GM19043 (cell line): ENCODE data around the gene SERPINA4.
"Not testable (repeated sequence)": the region's sequence is repeated elsewhere in the genome, so short reads cannot be mapped to it uniquely, and the experiment has no call there.

ENCODE experiments used
- ATAC-seq: cut with Tn5 transposase; IDR thresholded peaks from one replicate; pipeline ENCODE4 v1.9.1; 2021; ENCODE audit warnings: low read depth; ENCODE audit not compliant: unreplicated experiment

SERPINA4 gene

DNA sequence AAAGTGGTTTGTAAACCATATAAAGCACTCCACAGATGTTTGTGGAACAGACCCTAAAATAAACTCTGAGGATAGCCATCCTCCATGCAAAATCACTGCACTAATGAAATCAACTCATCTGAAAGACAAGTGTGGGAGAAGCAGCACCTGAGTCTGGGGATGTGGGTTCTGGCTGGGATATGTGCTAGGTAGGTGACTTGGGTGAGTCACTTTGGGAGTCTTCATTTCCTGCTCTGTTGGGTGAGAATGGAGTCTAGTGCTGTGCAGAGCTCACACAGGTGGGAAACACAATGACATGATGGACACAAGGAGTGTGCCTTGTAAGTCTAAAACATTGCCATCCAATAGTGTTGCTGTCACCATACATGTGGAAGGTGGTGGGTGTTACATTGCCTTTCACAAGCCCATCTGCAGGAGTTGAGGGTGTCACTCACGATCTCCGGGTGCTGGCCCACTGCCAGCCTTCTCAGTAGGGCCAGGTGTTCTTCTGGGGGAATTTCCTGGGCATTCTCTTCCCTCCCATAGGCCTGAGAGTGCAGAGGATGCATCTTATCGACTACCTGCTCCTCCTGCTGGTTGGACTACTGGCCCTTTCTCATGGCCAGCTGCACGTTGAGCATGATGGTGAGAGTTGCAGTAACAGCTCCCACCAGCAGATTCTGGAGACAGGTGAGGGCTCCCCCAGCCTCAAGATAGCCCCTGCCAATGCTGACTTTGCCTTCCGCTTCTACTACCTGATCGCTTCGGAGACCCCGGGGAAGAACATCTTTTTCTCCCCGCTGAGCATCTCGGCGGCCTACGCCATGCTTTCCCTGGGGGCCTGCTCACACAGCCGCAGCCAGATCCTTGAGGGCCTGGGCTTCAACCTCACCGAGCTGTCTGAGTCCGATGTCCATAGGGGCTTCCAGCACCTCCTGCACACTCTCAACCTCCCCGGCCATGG, 2.0 kb downstream of the SERPINA4 start:
- ATAC-seq = no peak

DNA sequence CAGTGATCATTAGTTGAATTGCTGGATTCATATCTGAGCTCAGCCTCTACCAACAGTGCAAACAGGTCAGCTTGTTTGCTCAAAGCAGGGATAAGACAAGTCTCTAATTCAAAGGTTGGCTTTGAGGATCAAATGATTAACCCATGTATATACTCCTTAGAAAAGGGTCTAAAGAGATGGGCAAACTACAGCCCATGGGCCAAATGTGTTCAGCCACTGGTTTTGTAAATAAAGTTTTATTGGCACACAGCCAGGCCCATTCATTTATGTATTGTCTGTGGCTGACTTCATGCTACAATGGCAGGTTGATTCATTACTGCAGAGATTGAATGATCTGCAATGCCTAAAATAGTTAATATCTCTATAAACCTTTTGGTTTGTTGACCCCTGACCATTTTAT, 3.1 kb downstream of the SERPINA4 start:
- no peak for ATAC-seq

DNA sequence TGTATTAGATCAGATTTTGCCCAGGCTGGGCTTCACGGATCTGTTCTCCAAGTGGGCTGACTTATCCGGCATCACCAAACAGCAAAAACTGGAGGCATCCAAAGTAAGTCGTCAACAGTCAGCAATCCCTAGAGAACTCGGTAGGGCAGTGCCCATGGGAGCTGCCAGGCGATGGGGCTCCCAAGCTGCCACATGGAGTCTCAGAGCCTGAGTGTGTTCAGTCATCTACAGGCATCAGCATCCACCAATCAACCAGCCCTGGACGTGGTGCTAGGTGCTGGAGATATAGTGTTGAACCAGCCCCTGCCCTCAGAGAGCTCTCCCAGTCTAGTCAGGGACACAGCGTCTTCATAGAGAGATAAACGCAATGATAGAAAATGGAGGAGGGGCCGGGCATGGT, 6.9 kb downstream of the SERPINA4 start:
- no peak for ATAC-seq

DNA sequence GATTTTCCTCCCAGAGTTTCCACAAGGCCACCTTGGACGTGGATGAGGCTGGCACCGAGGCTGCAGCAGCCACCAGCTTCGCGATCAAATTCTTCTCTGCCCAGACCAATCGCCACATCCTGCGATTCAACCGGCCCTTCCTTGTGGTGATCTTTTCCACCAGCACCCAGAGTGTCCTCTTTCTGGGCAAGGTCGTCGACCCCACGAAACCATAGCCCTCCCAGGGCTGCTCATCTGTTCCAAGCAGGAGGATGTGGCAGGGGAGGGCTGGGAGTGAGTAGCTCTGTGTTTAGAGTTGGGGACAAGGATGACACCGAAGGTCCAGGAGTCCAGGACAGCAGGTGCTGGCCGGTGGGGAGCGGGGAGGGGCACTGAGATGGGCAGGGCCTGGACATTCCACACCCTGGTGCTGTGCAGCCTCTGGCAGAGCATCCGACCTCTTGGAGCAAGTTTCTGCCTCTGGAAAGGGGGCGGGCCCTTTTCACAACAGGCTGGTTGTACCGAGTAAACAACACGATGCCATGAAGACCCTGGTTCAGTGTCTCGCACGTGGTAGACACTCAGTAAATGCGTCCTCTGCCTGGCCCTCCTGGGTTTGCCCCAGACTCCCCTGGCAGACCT, 8.2 kb downstream of the SERPINA4 start:
- no peak for ATAC-seq

DNA sequence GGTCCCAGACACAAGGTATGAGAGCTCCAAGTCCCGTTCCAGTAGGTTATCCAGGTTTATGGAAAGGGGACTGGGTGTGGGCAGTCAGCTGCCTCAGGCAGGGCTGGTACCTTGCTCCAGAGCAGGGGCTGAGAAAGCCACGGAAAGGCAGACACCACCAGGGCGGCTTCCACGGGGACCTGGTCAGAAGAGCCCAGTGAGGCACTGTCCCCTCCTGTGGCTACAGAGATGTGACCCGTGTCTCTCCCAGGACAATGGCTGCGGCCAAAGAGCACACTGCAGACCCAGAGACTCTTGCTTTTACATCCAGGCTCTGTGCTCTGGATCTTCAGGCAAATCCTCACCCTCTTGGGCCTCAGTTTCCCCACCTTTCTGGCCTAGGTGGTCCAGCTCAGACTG, 8.8 kb downstream of the SERPINA4 start:
- no peak for ATAC-seq

DNA sequence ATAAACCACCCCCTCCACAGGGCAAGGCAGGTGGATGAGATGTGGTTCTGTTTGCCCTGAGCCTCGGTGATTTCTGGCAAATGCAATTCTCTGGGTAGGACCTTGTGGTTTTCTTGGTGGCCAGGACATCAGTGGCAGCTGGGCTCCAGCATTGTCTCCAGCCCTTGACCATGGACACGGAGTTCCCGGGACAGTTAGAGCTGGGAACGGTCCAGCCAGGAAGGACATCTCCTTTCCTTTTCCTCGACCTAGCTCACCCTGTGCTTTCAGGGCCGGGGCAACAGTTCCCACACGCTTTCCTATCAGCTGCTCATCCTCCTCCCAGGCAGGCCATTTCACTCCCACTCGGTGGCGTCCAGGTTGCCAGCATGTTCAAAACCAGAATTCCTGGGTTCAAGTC, 9.2 kb downstream of the SERPINA4 start:
- no peak for ATAC-seq

DNA sequence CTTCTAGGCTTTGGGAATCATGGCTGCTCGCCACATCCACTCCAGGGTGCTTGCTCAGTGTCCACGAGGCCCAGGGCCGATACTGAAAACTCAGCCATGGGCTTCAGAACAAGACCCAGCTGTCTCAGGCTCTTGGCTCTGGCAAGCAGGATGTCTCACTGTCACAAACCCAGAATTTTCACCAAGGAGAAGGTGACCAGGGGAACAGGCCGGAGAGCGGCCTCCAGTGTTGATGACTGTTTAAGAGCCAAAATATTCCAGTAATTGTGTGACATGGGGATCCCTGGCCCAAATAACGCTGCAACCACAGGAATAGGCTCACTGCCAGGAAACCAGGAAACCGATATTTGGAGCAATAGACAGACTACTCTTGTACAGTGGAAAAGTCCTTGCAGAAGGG, 10.2 kb downstream of the SERPINA4 start:
- ATAC-seq = no peak

DNA sequence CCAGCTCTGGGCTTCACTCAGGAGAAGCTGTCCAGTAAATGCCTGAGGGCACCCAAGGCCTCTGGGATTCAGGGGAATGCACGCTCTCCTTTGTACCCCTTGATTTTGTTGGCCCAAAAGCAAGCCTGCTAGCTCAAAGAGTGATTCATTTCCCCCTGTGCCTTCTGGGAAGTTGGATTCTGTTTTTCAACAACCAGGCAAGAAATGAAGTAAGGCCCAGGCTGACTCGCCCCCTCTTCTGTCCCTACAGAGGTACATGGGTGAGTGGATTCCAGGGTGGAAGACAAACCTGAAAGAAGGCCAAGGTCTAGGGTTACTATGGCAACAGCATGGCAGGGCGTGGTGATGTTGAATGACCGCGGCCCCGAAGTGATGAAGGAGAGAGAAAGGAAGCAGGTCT, 10.7 kb downstream of the SERPINA4 start:
- ATAC-seq = no peak

DNA sequence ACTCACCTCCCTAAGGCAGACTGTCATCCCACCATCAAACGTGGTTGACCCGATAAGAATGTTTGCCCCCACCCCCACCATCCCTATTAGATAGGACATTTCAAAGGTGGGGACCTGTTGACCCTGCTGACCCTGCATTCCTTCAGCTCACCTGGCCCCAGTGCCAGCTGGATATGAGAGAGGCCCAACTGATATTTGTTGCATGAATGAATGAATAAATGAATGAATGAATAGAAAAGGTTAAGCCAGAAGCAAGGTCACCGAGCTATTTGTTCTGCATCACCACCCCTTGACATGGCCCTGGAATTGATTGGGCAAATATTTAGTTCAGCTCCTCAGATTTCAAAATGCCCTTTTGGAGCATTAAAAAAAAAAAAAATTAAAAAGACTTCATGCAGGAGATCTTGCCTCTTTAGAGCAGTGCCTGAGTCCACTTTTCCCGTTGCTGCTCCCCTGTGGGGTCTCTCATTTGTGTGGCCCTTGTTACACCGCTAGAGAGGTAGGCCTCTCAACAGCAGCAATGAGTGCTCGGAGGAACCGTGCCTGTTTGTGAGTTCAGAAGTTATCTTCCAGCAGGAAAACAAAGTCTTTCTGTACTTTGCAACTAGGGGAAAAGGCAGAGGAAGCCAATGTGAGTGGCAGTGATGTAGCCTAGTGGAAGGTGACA, 11.5 kb downstream of the SERPINA4 start:
- ATAC-seq = no peak

DNA sequence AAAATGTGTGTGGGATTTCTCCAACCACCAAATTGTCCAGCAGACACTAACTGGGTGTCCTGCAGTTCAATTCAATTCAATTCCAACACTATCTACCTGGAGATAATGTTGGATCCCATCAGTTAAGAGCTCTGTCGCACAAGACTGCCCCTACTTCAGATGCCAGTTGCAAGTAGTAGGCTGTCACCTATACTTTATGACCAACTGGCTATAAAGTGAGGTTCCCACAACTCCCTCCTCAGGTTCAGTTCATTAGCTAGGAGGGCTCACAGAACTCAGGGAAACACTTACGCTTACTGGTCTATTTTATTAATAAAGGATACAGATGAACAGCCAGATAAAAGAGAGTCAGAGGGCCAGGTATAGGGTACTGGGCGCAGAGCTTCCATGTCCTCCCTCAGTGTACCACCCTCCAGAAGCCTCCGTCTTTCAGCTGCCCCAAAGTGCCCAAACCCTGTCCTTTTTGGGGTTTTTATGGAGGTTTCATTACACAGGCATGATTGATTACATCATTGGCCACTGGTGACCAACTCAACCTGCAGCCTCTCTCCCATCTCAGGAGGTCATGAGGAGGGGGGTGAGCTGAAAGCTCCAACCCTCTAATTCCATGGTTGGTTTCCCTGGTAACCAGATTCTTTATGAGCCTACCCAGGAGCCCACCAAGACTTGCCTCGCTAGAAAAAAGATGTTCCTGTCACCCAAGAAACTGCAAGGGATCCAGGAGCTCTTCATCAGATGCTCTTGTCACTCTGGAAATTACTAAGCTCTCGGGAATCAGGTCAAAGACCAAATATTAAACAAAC, 12.4 kb downstream of the SERPINA4 start:
- ATAC-seq = no peak

DNA sequence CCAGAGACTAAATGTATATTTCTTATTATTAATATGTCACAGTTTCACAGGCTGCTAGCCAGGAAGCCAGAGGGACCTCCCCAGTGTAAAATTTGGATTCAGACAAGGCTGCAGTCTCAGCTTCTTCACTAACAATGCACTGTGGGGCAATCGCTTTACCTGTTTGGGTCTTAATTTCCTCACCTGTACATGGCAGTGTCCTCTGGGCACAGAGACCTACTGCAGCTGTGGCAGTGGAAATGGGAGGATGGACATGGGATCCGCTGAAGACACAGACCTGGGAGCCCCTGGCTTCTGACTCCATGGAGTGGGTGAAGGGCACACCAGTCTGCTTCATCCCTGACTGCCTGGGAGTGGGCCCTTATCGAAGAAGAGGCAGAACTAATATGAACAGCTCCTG, 13.1 kb downstream of the SERPINA4 start:
- no peak for ATAC-seq

DNA sequence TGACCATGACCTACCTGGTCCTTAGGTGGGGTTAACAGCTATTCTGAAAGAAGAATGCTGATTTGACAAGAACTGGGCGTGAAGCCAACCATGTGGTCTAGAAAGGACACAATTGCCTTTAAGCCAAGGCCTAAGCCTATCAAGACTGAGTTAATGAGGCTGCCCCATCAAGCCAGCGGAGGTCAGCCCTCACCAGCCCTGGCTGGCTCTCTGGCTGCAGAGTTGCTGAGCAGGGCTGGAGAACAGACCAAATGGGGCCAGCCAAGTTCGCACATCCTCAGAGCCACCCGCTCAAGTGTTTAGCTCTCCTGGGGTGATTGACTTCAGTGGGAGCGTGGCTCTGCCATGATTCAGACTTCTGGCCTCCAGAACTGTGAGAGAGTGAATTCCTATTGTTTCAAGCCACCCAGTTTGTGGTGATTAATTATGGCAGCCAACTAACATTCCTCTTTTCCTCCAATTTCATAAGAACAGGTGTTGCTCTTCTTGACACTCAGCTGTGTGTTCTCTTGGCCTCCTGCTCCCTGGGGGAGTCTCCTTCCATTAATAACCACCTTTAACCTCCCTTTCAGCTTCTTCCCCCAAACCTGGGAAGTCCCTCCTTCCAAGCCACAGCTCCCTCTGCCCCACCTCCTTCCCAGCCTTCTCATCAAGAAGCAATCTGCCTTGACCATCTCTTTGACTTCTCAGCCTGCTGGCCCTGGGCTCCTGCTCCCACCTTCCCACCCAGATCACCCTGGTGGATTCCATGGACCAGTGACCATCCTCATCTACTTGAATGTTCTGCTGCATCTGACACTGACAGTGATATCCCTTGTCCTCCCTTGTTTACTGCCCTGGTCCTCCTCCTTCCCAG, 14.7 kb downstream of the SERPINA4 start:
- ATAC-seq = no peak

DNA sequence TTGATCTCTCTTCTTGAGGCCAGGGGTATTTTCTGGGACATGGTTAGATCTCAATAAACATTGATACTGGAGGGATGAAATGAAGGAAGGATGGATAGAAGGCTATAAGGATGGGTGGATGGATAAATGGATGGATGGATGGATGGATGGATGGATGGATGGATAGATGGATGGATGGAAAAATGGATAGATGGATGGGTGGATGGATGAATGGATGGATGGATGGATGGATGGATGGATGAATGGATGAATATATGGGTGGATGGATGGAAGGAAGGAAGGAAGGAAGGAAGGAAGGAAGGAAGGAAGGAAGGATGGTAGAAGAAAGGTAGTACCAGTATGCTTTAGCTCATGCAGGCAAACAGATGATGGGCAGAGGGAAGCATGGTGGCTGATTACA, 16.2 kb downstream of the SERPINA4 start:
- not testable (repeated sequence) for ATAC-seq

DNA sequence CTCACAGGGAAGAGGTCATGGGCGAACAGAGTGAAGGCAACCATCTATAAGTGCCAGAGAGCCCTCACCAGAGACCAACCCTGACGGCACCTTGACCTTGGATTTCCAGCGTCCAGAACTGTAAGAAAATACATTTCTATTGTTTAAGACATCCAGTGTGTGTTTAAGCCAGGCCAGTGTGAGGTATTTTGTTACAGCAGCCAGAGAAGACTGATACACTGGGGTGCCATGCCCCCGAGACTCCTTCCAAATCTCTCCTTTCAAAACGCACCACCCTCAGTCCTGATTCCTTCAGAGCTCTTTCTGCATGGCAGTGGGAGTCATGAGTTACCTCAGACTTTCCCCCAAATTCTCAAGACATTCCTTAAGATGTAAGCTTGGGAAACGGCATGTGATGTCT, 17.5 kb downstream of the SERPINA4 start:
- ATAC-seq = no peak

DNA sequence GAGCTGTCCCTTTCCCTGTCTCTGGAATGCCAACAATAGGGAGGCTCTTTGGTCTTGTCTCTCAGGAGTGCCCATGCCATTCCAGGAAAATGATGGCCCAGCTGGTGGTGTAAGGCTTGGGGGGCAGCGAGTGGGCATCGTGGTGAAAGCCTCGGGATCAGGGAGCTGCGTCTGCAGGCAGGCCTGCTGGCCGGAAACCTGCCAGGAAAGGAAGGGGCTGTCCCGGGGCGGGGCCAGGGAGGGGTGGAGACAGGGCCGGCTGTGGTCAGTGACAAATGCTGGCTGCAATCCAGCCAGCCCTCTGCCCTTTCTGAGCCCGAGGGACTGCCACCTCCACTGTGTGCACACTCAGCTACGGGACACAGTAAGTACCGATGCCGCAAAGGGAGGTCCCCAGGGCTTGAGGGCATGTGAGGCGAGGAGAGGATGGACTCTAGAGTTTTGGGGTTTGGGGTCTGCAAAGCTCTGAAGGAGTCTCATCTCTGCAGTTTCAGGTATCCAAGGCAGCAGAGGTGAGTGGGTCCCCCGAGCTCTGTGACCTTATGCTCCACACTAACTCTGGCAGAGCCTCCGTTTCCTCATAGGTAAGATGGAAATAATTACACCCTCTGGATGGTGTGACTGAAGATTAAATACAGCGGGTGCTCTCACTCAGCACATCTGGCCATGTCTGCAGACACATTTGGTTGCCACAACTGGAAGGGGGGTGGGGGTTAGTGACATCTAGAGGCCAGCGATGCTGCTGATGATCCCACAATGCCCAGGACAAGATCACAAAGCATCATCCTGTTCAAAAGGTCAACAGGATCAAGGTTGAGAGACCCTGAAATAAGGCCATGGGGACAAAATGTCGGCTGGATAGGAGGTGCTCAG, 20.1 kb downstream of the SERPINA4 start, which contains the start of gene SERPINA5:
Gene SERPINA5 (plus strand): TSS at position 300 of the 873 bp plus-strand sequence. CDS start 5,937 bp downstream, outside the sequence.
- ATAC-seq = no peak

DNA sequence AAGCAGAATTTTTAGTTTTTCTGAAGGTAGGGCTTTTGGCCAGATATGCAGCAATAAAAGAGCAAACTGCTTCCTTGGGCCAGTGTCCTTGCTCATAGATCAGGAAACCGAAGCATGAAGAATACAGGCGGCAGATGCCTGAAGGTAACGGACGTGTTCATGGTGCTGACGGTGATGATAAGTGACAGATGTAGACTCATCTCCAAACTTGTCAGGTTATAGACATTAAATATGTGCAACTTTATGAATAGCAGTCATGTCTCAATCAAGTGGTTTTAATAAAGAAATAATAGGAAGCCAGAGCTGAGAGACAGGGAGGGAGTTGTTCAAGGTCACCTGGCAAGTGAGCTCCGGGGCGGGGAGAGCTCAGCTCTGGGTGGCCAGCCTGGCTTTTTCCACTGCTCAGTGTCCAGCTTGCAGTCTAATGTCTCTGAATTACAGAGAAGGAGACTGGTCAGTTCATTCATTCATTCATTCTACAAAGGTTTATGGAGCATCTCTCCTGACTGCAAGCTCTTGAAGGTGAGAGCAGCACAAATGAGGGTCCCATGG, 21.0 kb downstream of the SERPINA4 start:
- no peak for ATAC-seq

DNA sequence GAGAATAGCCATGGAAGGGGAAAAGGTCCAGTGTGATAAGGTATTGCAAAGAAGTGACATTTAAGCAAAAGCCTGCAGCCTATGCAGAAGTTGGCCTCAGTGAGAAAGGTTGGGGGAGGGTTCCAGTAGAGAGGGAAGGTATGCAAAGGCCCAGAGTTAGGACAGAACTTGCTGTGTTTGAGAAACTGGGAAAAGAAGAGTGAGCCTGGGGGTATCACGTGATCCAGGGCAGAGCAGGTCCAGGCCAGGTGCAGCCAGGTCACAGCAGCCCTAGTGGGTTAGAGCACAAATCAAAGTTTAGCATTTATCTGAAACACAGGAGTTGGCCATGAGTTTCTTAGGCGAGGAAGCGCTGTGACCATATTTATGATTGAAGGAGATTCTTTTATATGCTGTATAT, 21.6 kb downstream of the SERPINA4 start:
- no peak for ATAC-seq

DNA sequence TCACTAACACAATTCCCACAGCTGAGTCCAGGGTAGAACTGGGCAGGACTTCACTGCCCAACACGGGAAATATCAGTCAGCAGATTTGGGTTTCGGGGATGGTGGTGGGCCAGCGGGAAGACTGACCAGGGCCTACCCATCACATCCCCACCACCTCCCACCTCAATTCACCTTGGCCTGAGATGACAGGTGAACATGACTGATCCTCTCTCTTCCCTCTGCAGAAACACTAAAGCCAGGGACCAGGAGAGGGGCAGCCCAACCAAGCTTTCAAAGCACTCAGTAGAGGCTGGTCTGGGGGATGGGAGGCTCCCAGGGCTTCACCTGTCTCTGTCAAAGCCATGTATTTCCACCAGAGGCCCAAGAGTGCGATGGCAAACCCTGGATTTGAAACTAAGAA, 22.3 kb downstream of the SERPINA4 start:
- ATAC-seq = no peak
